ENCODE data around the gene SERTM1.

The SERTM1 gene

GRCh38 chr13:36709136-36709890, 35.5 kb downstream of the SERTM1 start:
- TF ChIP-seq, protein P1, sequence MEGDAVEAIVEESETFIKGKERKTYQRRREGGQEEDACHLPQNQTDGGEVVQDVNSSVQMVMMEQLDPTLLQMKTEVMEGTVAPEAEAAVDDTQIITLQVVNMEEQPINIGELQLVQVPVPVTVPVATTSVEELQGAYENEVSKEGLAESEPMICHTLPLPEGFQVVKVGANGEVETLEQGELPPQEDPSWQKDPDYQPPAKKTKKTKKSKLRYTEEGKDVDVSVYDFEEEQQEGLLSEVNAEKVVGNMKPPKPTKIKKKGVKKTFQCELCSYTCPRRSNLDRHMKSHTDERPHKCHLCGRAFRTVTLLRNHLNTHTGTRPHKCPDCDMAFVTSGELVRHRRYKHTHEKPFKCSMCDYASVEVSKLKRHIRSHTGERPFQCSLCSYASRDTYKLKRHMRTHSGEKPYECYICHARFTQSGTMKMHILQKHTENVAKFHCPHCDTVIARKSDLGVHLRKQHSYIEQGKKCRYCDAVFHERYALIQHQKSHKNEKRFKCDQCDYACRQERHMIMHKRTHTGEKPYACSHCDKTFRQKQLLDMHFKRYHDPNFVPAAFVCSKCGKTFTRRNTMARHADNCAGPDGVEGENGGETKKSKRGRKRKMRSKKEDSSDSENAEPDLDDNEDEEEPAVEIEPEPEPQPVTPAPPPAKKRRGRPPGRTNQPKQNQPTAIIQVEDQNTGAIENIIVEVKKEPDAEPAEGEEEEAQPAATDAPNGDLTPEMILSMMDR (IDR thresholded peaks at IDR 0.05; ENCODE audit: borderline replicate concordance, insufficient read depth, low read depth, low read length) = no peak

DNA sequence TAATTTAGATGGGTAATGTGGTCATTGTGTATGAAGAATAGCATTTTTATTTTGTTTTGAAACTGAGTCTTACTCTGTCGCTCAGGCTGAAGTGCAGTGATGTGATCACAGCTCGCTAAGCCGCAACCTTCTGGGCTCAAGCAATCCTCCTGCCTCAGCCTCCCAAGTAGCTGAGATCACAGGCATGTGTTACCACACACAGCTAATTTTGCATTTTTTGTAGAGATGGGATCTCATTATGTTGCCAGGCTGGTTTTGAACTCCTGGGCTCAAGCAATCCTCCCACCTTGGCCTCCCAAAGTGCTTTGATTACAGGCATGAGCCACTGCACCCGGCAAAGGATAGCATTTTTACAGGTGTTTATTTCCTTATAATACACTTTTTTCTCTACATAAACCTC, 36.6 kb downstream of the SERTM1 start:
- TF ChIP-seq, protein P1 (IDR thresholded peaks at IDR 0.05; ENCODE audit: borderline replicate concordance, insufficient read depth, low read depth, low read length) = no peak

More at GRCh38 chr13:36709136-36709890, 35.5 kb downstream of the SERTM1 start:
- H3K4me3 ChIP-seq (ENCODE audit: low read depth, low read length) = no peak overlapping the region

GRCh38 chr13:36712290-36712689, 38.5 kb downstream of the SERTM1 start:
- TF ChIP-seq, protein P1 (IDR thresholded peaks at IDR 0.05; ENCODE audit: borderline replicate concordance, insufficient read depth, low read depth, low read length) = no peak
- H3K4me3 ChIP-seq (ENCODE audit: low read depth, low read length) = no peak overlapping the region

More for the DNA sequence above, 36.6 kb downstream of the SERTM1 start:
- H3K4me3 ChIP-seq (ENCODE audit: low read depth, low read length) = no peak overlapping the region

- TF ChIP-seq, protein P1 (IDR thresholded peaks at IDR 0.05; ENCODE audit: borderline replicate concordance, insufficient read depth, low read depth, low read length) = no peak
- H3K4me3 ChIP-seq (ENCODE audit: low read depth, low read length) = no peak overlapping the region
Measured at GRCh38 chr13:36712770-36713169, 39.0 kb downstream of the SERTM1 start.

DNA sequence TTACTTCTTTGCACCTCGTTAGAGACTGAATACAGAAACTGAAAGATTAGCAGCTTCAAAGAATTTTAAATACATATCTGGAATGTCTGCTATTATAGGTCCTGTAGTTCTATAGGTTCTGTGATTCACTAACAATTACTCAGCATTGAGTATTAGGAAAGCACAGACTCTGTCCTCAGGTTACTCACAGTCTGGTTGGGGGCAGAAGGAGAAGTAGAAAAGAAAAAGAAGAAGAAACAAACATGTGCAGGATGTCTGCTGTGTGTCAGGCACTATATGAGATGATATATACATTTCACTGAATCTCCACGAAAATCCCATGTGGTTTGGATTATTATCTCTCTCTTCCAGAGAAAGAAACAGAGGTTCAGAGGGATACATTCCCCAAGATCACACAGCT, 40.1 kb downstream of the SERTM1 start:
- no peak overlapping the region for H3K4me3 ChIP-seq (ENCODE audit: low read depth, low read length)
- TF ChIP-seq, protein P1 (IDR thresholded peaks at IDR 0.05; ENCODE audit: borderline replicate concordance, insufficient read depth, low read depth, low read length) = no peak

- H3K4me3 ChIP-seq (ENCODE audit: low read depth, low read length) = no peak overlapping the region
- TF ChIP-seq, protein P1 (IDR thresholded peaks at IDR 0.05; ENCODE audit: borderline replicate concordance, insufficient read depth, low read depth, low read length) = no peak
Measured at GRCh38 chr13:36715841-36716240, 42.0 kb downstream of the SERTM1 start.

DNA sequence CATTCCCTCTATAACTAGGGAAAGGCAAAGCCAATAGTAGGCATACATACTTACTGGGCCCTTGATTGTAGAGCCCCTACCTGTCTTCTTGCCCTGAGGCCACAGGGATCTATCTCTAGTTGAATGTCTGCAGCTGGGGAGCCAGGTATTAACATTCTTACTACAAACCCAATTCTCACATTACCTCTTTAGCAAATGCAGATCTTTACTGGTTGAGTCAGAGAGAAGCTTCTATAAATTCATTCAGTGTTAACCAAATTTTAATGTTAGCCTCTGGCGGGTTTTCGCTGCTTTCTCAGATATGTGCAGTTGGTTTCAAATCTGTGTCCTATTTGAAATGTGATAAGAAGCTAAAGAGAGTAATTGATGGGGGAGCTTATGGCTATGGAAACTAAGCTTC, 43.2 kb downstream of the SERTM1 start:
- no peak overlapping the region for H3K4me3 ChIP-seq (ENCODE audit: low read depth, low read length)
- TF ChIP-seq, protein P1 (IDR thresholded peaks at IDR 0.05; ENCODE audit: borderline replicate concordance, insufficient read depth, low read depth, low read length) = no peak

All from GM12875 (cell line).